Naive B cell (primary cell): ENCODE results near the gene ARID4A. TPM values are rescaled to one million over a fixed set of nuclear protein-coding genes. Genes with fewer than 3 reads are reported as not detected.
A peak's percentile ranks its signal among the peaks of the same experiment; 100 is the strongest.
"Not testable (repeated sequence)": the region's sequence is repeated elsewhere in the genome, so short reads cannot be mapped to it uniquely, and the experiment has no call there.

Source experiments
- ATAC-seq, 2 donors: fragments of 150-1000 bp; cut with Tn5 transposase; 2 replicates each; pipeline ENCODE4 v1.10.0; 2021; ENCODE audit warnings: low read depth in 2 of 2, mild to moderate bottlenecking in 2 of 2, moderate library complexity in 2 of 2
- DNase-seq: peaks from one replicate; pipeline ENCODE4 v3.0.0; 2022
- H3K27ac Mint-ChIP-seq, 6 donors: one replicate each; pipeline ENCODE4 v1.8.0; 2020 to 2022; ENCODE audit warnings: mild to moderate bottlenecking in 6 of 6, mixed read lengths in 6 of 6, moderate library complexity in 5 of 6, inconsistent platforms in 2 of 6
- H3K27me3 Mint-ChIP-seq, 3 donors: one replicate each; pipeline ENCODE4 v1.8.0; 2021 to 2022; ENCODE audit warnings: mixed read lengths in 3 of 3, mild to moderate bottlenecking in 1 of 3
- H3K36me3 Mint-ChIP-seq, 2 donors: one replicate each; pipeline ENCODE4 v1.8.0; 2020 to 2022; ENCODE audit warnings: mixed read lengths in 2 of 2, inconsistent platforms in 1 of 2, mild to moderate bottlenecking in 1 of 2
- H3K4me1 Mint-ChIP-seq, 3 donors: one replicate each; pipeline ENCODE4 v1.8.0; 2020 to 2022; ENCODE audit warnings: mixed read lengths in 3 of 3, inconsistent platforms in 1 of 3, mild to moderate bottlenecking in 1 of 3, moderate library complexity in 1 of 3
- H3K4me3 Mint-ChIP-seq, 8 donors: one replicate each; pipeline ENCODE4 v1.8.0; 2020 to 2022; ENCODE audit warnings: mild to moderate bottlenecking in 8 of 8, mixed read lengths in 8 of 8, moderate library complexity in 8 of 8, inconsistent platforms in 2 of 8
- H3K9me3 Mint-ChIP-seq, 7 donors: one replicate each; pipeline ENCODE4 v1.8.0; 2020 to 2022; ENCODE audit warnings: mixed read lengths in 7 of 7, mild to moderate bottlenecking in 5 of 7, inconsistent platforms in 2 of 7, moderate library complexity in 1 of 7
- polyA plus RNA-seq, 6 donors: library from polyadenylated mRNA; unstranded; fragments of 300-500 nt; fragmentation: Illumina TruSeq; gene quantifications; one replicate each; pipeline ENCODE4 v1.2.3, GENCODE V29; 2021; ENCODE audit warnings: low read depth in 6 of 6

The ARID4A gene
- polyA plus RNA-seq, 6 donors from 2014 or later = 24.1 to 52.4 (median 32.9) TPM

GRCh38 chr14:58398495-58398894, 100.1 kb downstream of the ARID4A start:
- Mint-ChIP-seq H3K4me3 (peak overlapping the region in 1 of 8 donors; percentile 84), H3K9me3 (no peaks in the 10 kb centered on the region), H3K36me3 (no peaks in the 10 kb centered on the region), H3K27ac (no peak overlapping the region), H3K27me3 (no peaks in the 10 kb centered on the region), H3K4me1 (peaks cover 9 to 16% (median 15%) of the 10 kb centered on the region in 3 donors)
- DNase-seq = no peak
- no peak for ATAC-seq

- Mint-ChIP-seq H3K36me3 (no peaks in the 10 kb centered on the region), H3K9me3 (no peaks in the 10 kb centered on the region), H3K4me3 (no peak overlapping the region), H3K4me1 (peaks cover 9 to 16% (median 15%) of the 10 kb centered on the region in 3 donors), H3K27ac (no peak overlapping the region), H3K27me3 (no peaks in the 10 kb centered on the region)
- ATAC-seq = no peak
- DNase-seq = no peak
Measured at GRCh38 chr14:58398895-58399294, 100.5 kb downstream of the ARID4A start.

- H3K4me3 Mint-ChIP-seq = no peak overlapping the region
- H3K27ac Mint-ChIP-seq = peak overlapping the region in 1 of 6 donors; percentile 4
- H3K9me3 Mint-ChIP-seq = no peaks in the 10 kb centered on the region
- peaks cover 4 to 10% (median 8%) of the 10 kb centered on the region in 3 donors for H3K4me1 Mint-ChIP-seq
- ATAC-seq (peak in 1 of 2 donors; percentile 35), DNase-seq (no peak)
- H3K27me3 Mint-ChIP-seq = no peaks in the 10 kb centered on the region
- H3K36me3 Mint-ChIP-seq = peaks cover 0 to 7% of the 10 kb centered on the region in 2 donors
Measured at GRCh38 chr14:58401587-58401986, 103.2 kb downstream of the ARID4A start.

DNA sequence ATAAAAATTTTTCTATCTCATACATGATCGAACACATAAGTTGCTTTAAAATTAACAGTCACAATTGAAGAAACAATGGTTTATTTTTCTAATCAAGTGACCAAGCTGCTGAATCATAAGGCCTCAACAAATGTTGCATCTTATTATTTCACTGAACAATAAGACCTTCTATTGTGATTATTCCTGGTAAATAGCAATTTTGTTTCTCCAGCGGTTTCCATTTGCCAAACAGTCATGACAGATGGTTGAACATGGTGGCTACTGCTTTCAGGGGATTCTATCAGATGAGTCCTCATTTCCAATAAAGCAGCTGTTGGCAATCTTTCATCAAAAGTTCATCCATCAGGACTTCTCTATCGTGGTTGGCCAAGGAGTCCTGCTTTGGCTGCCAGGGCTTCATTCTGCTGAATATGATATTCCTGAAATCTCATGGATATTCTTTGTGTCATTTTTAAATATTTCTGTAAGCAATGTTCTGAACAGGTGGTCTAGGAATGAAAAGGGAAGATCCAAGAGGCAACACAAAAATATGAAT, 110.4 kb downstream of the ARID4A start:
- Mint-ChIP-seq H3K27me3 (no peaks in the 10 kb centered on the region), H3K9me3 (no peaks in the 10 kb centered on the region), H3K36me3 (peaks cover 7 to 22% of the 10 kb centered on the region in 2 donors), H3K27ac (no peak overlapping the region), H3K4me3 (no peak overlapping the region), H3K4me1 (no peaks in the 10 kb centered on the region)
- no peak for DNase-seq
- ATAC-seq = no peak

DNA sequence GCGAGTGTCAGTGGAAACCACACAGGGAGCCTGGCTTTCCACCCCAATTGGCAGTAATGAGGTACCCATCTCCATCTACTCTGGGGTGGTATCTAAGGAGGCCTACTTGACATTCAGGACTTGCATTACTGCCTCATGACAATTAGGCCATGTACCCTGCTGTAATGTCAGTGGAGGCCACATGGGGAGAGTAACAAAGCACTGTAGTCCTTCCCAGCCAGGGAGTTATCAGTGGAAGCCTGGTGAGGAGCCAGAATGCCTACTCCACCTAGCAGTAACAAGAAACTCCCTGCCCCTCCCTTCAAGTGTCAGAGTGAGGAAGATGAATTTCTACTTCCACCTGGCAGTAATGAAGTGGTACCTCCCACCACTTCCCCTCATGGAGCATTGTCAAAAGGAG, 116.5 kb downstream of the ARID4A start:
- H3K27ac Mint-ChIP-seq = peak overlapping the region in 3 of 6 donors; percentile 20 to 90 (median 21)
- H3K27me3 Mint-ChIP-seq = no peaks in the 10 kb centered on the region
- peaks cover 0 to 4% (median 0%) of the 10 kb centered on the region in 7 donors for H3K9me3 Mint-ChIP-seq
- peaks cover 19 to 22% (median 21%) of the 10 kb centered on the region in 3 donors for H3K4me1 Mint-ChIP-seq
- H3K36me3 Mint-ChIP-seq = peaks cover 26% of the 10 kb centered on the region in 2 donors
- ATAC-seq (no peak), DNase-seq (no peak)
- H3K4me3 Mint-ChIP-seq = no peak overlapping the region

- no peak for ATAC-seq
- H3K9me3 Mint-ChIP-seq = peaks cover 0 to 4% (median 0%) of the 10 kb centered on the region in 7 donors
- H3K4me3 Mint-ChIP-seq = no peak overlapping the region
- no peaks in the 10 kb centered on the region for H3K27me3 Mint-ChIP-seq
- H3K27ac Mint-ChIP-seq = peak overlapping the region in 2 of 6 donors; percentile 21 to 73
- DNase-seq = no peak
- H3K4me1 Mint-ChIP-seq = peaks cover 19 to 22% (median 21%) of the 10 kb centered on the region in 3 donors
- H3K36me3 Mint-ChIP-seq = peaks cover 21 to 26% of the 10 kb centered on the region in 2 donors
Measured at GRCh38 chr14:58415636-58416547, 117.5 kb downstream of the ARID4A start.

GRCh38 chr14:58416934-58417333, 118.6 kb downstream of the ARID4A start:
- peaks cover 21 to 26% of the 10 kb centered on the region in 2 donors for H3K36me3 Mint-ChIP-seq
- DNase-seq, H3K4me3 Mint-ChIP-seq, H3K9me3 Mint-ChIP-seq, ATAC-seq, H3K27me3 Mint-ChIP-seq: not testable (repeated sequence)
- H3K27ac Mint-ChIP-seq = peak overlapping the region in 2 of 6 donors; percentile 10 to 75
- H3K4me1 Mint-ChIP-seq = peaks cover 19 to 22% (median 21%) of the 10 kb centered on the region in 3 donors

Other genes starting within 250 kb of the ARID4A start
- under 1 TPM in 3 of 6 donors, not detected in 3; 0.82 to 0.95 (median 0.84) TPM for gene ARMH4, start 146.3 kb upstream of the ARID4A start, polyA plus RNA-seq
- 100 to 1,000 TPM in 1 of 6 donors, 10 to 100 TPM in 5; 66.2 to 117 (median 76.6) TPM for gene ACTR10, start 98.4 kb upstream of the ARID4A start, polyA plus RNA-seq
- 100 to 1,000 TPM; 134 to 182 (median 141) TPM for gene PSMA3, start 53.7 kb upstream of the ARID4A start, polyA plus RNA-seq
- gene TOMM20L, start 97.4 kb downstream of the ARID4A start, polyA plus RNA-seq = not detected
- 10 to 100 TPM; 48.7 to 91.0 (median 71.0) TPM for gene TIMM9, start 129.0 kb downstream of the ARID4A start, polyA plus RNA-seq
- gene KIAA0586, start 129.2 kb downstream of the ARID4A start, polyA plus RNA-seq = 10 to 100 TPM in 5 of 6 donors, 1 to 10 TPM in 1; 8.3 to 26.1 (median 21.3) TPM